ENCODE data around the gene DIP2C.
"Not testable (repeated sequence)": the region's sequence is repeated elsewhere in the genome, so short reads cannot be mapped to it uniquely, and the experiment has no call there.

DIP2C gene

GRCh38 chr10:528173-529165 is 161.0 kb downstream of the DIP2C start:
- no peak for FAIRE-seq

GRCh38 chr10:527416-527815 is 162.1 kb downstream of the DIP2C start:
- no peak for FAIRE-seq

GRCh38 chr10:526651-527312 is 162.7 kb downstream of the DIP2C start:
- no peak for FAIRE-seq

GRCh38 chr10:525565-526315 is 163.7 kb downstream of the DIP2C start:
- FAIRE-seq = no peak

GRCh38 chr10:523925-524324 is 165.5 kb downstream of the DIP2C start:
- FAIRE-seq = no peak

GRCh38 chr10:522350-522749 is 167.1 kb downstream of the DIP2C start:
- FAIRE-seq = no peak

- FAIRE-seq = no peak
Observed at GRCh38 chr10:521261-522250, 167.9 kb downstream of the DIP2C start.

GRCh38 chr10:520402-520787 is 169.1 kb downstream of the DIP2C start:
- FAIRE-seq = no peak

GRCh38 chr10:519716-520401 is 169.6 kb downstream of the DIP2C start:
- no peak for FAIRE-seq

- FAIRE-seq = no peak
Observed at GRCh38 chr10:519055-519715, 170.3 kb downstream of the DIP2C start.

- no peak for FAIRE-seq
Observed at GRCh38 chr10:517872-518475, 171.5 kb downstream of the DIP2C start.

- no peak for FAIRE-seq
Observed at GRCh38 chr10:517241-517830, 172.1 kb downstream of the DIP2C start.

- no peak for FAIRE-seq
Observed at GRCh38 chr10:516764-517163, 172.7 kb downstream of the DIP2C start.

GRCh38 chr10:515674-516073 is 173.8 kb downstream of the DIP2C start:
- no peak for FAIRE-seq

- no peak for FAIRE-seq
Observed at GRCh38 chr10:514137-514671, 175.3 kb downstream of the DIP2C start.

- no peak for FAIRE-seq
Observed at GRCh38 chr10:513393-513792, 176.1 kb downstream of the DIP2C start.

GRCh38 chr10:512661-513060 is 176.8 kb downstream of the DIP2C start:
- not testable (repeated sequence) for FAIRE-seq

GRCh38 chr10:511849-512191 is 177.6 kb downstream of the DIP2C start:
- no peak for FAIRE-seq

- peak; percentile 82 for FAIRE-seq
Observed at GRCh38 chr10:511101-511848, 178.2 kb downstream of the DIP2C start.

Data from TTC549 (cell line).